A673 (cell line): ENCODE results near the gene FOXP4.

Experiments
- CTCF ChIP-seq: fragments of 300-800, 200-600 bp; sonication (generic); conservative IDR thresholded peaks from 2 replicates; pipeline ENCODE4 v1.5.1; 2017; ENCODE audit warnings: low read depth, mild to moderate bottlenecking, antibody characterized with exemption, low read length, moderate library complexity, mixed read lengths
- EZH2 ChIP-seq: fragments of 200-600 bp; sonication (generic); IDR thresholded peaks from 2 replicates; pipeline ENCODE4 v1.6.1; 2017; ENCODE audit warnings: borderline replicate concordance, low read depth, mild to moderate bottlenecking, mixed read lengths, antibody characterized with exemption, low read length; ENCODE audit not compliant: poor library complexity, severe bottlenecking

DNA sequence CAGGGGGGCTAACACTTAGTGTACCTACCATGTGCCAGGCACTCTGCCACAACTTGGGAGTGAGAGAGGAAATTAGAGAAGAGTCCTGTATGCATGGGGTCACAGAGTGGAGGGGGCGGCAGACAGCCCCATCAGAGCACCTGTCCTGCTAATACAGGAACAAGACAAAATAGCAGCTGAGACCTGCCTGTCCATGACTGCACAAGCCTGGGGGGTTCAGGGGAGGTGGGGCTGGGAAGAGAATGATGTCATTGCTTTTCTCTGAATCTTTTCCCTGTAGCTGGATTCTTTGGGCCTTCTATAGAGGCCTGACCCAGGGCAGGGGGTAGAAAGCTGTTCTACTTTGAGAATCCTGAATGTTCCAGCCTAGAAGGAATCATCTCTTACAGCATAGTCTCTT, 37.4 kb downstream of the FOXP4 start:
- TF ChIP-seq CTCF (no peak), EZH2 (no peak)
